Activated CD4-positive, alpha-beta T cell treated with anti-CD3 and anti-CD28 coated beads, Interleukin-2, amount 10 ng/mL, durations not matched to agents 7 days and 5 days (primary cell): ENCODE data around the gene RPL37. TPM values are rescaled to one million over a fixed set of nuclear protein-coding genes. Genes with fewer than 3 reads are reported as not detected.

Source experiments
- CTCF ChIA-PET: fragments of 350-600 bp; sonication (Branson Sonifier 250); formaldehyde crosslinking; loops from one replicate; lab custom pipeline; 2021; ENCODE audit warnings: antibody characterized with exemption; lab: Charles Lee
- POLR2A ChIA-PET: fragments of 350-600 bp; sonication (Branson Sonifier 250); formaldehyde crosslinking; loops from one replicate; lab custom pipeline; 2021; ENCODE audit warnings: antibody characterized with exemption; lab: Charles Lee
- DNase-seq: peaks from one replicate; pipeline ENCODE4 v3.0.0-alpha.2; 2020
- H3K27ac Mint-ChIP-seq: one replicate; pipeline ENCODE4 v1.8.0; 2021; ENCODE audit warnings: mild to moderate bottlenecking, moderate library complexity, mixed read lengths
- H3K27me3 Mint-ChIP-seq: one replicate; pipeline ENCODE4 v1.8.0; 2021; ENCODE audit warnings: mixed read lengths
- H3K36me3 Mint-ChIP-seq: one replicate; pipeline ENCODE4 v1.8.0; 2021; ENCODE audit warnings: low read depth, mixed read lengths
- H3K4me1 Mint-ChIP-seq: one replicate; pipeline ENCODE4 v1.8.0; 2021; ENCODE audit warnings: mixed read lengths
- H3K4me3 Mint-ChIP-seq: one replicate; pipeline ENCODE4 v1.8.0; 2021; ENCODE audit warnings: mild to moderate bottlenecking, moderate library complexity, mixed read lengths
- H3K9me3 Mint-ChIP-seq: one replicate; pipeline ENCODE4 v1.8.0; 2021; ENCODE audit warnings: mixed read lengths
- total RNA-seq, 2 experiments: library from RNA; stranded (reverse); gene quantifications; one replicate each; pipeline ENCODE4 v1.2.3, GENCODE V29; 2021

The RPL37 gene
- total RNA-seq, 2 experiments from 2014 or later: 1,565 to 1,761 TPM

GRCh38 chr5:40860711-40861110 is 25.7 kb upstream of the RPL37 start:
- CTCF ChIA-PET: no interaction called here
- Mint-ChIP-seq H3K27me3 (no peaks in the 10 kb centered on the region), H3K27ac (no peak overlapping the region), H3K4me1 (no peaks in the 10 kb centered on the region), H3K9me3 (peaks cover 11% of the 10 kb centered on the region), H3K36me3 (no peaks in the 10 kb centered on the region), H3K4me3 (no peak overlapping the region)
- no peak for DNase-seq
- POLR2A ChIA-PET: no interaction called here

- no peak for DNase-seq
- H3K9me3 Mint-ChIP-seq: no peaks in the 10 kb centered on the region
- ChIA-PET CTCF (no interaction called here), POLR2A (no interaction called here)
- peaks cover 13% of the 10 kb centered on the region for H3K36me3 Mint-ChIP-seq
- no peaks in the 10 kb centered on the region for H3K4me1 Mint-ChIP-seq
- no peak overlapping the region for H3K27ac Mint-ChIP-seq
- no peaks in the 10 kb centered on the region for H3K27me3 Mint-ChIP-seq
- no peak overlapping the region for H3K4me3 Mint-ChIP-seq
Observed at GRCh38 chr5:40853632-40854192, 18.7 kb upstream of the RPL37 start.

GRCh38 chr5:40847525-40847924 is 12.5 kb upstream of the RPL37 start:
- H3K36me3 Mint-ChIP-seq: peaks cover 18% of the 10 kb centered on the region
- POLR2A ChIA-PET: no interaction called here
- peaks cover 6% of the 10 kb centered on the region for H3K27me3 Mint-ChIP-seq
- no peak for DNase-seq
- H3K4me3 Mint-ChIP-seq: no peak overlapping the region
- H3K27ac Mint-ChIP-seq: no peak overlapping the region
- CTCF ChIA-PET: no interaction called here
- H3K4me1 Mint-ChIP-seq: no peaks in the 10 kb centered on the region
- H3K9me3 Mint-ChIP-seq: no peaks in the 10 kb centered on the region

- H3K27me3 Mint-ChIP-seq: peaks cover 6% of the 10 kb centered on the region
- H3K4me1 Mint-ChIP-seq: peaks cover 6% of the 10 kb centered on the region
- ChIA-PET POLR2A (no interaction called here), CTCF (no interaction called here)
- H3K4me3 Mint-ChIP-seq: no peak overlapping the region
- H3K27ac Mint-ChIP-seq: no peak overlapping the region
- no peaks in the 10 kb centered on the region for H3K9me3 Mint-ChIP-seq
- H3K36me3 Mint-ChIP-seq: peaks cover 20% of the 10 kb centered on the region
- no peak for DNase-seq
Observed at GRCh38 chr5:40846371-40846770, 11.3 kb upstream of the RPL37 start.

GRCh38 chr5:40844565-40844964 is 9.5 kb upstream of the RPL37 start:
- Mint-ChIP-seq H3K9me3 (no peaks in the 10 kb centered on the region), H3K36me3 (peaks cover 19% of the 10 kb centered on the region), H3K4me3 (no peak overlapping the region), H3K27ac (no peak overlapping the region), H3K4me1 (peaks cover 16% of the 10 kb centered on the region), H3K27me3 (peaks cover 6% of the 10 kb centered on the region)
- DNase-seq: no peak
- CTCF ChIA-PET: no interaction called here
- POLR2A ChIA-PET: no interaction called here

GRCh38 chr5:40842351-40842750 is 7.3 kb upstream of the RPL37 start:
- Mint-ChIP-seq H3K27me3 (peaks cover 6% of the 10 kb centered on the region), H3K4me1 (peaks cover 25% of the 10 kb centered on the region), H3K4me3 (peak overlapping the region; percentile 82), H3K36me3 (peaks cover 15% of the 10 kb centered on the region), H3K9me3 (peaks cover 2% of the 10 kb centered on the region), H3K27ac (no peak overlapping the region)
- ChIA-PET POLR2A (no interaction called here), CTCF (interaction anchor here (1.5 kb wide), 1 partner anchor 10 kb away, joined by 3 read pairs; no protein-coding TSS in a partner anchor)
- no peak for DNase-seq

GRCh38 chr5:40841068-40841805 is 6.2 kb upstream of the RPL37 start, which contains the start of gene CARD6:
TSS of gene CARD6 (plus strand) at chr5:40841367. CDS start at chr5:40841383, 16 bp downstream.
- ChIA-PET CTCF (interaction anchor here (0.5 to 1.0 kb wide), 4 partner anchors 10 to 45 kb away, joined by 3 read pairs; no protein-coding TSS in a partner anchor), POLR2A (no interaction called here)
- peak; percentile 22 for DNase-seq
- H3K27ac Mint-ChIP-seq: peak within 1 kb of the TSS; percentile 96
- peaks cover 2% of the 10 kb centered on the region for H3K9me3 Mint-ChIP-seq
- peaks cover 15% of the 10 kb centered on the region for H3K36me3 Mint-ChIP-seq
- H3K27me3 Mint-ChIP-seq: peaks cover 6% of the 10 kb centered on the region
- H3K4me3 Mint-ChIP-seq: peak within 1 kb of the TSS; percentile 82
- peaks cover 32% of the 10 kb centered on the region for H3K4me1 Mint-ChIP-seq

GRCh38 chr5:40838086-40838485 is 3.1 kb upstream of the RPL37 start:
- Mint-ChIP-seq H3K27me3 (peaks cover under 1% of the 10 kb centered on the region), H3K36me3 (peaks cover 22% of the 10 kb centered on the region), H3K4me3 (no peak overlapping the region), H3K9me3 (peaks cover 2% of the 10 kb centered on the region), H3K4me1 (peaks cover 52% of the 10 kb centered on the region), H3K27ac (peak overlapping the region; percentile 46)
- POLR2A ChIA-PET: no interaction called here
- CTCF ChIA-PET: no interaction called here
- DNase-seq: no peak

GRCh38 chr5:40834391-40834848 is 602 bp downstream of the RPL37 start:
- Mint-ChIP-seq H3K4me1 (peaks cover 66% of the 10 kb centered on the region), H3K4me3 (peak overlapping the region; percentile 94), H3K27ac (peak overlapping the region; percentile 94), H3K9me3 (peaks cover 2% of the 10 kb centered on the region), H3K36me3 (peaks cover 51% of the 10 kb centered on the region), H3K27me3 (no peaks in the 10 kb centered on the region)
- ChIA-PET POLR2A (interaction anchor here (0.6 kb wide), 1 partner anchor 24 kb away, joined by 3 read pairs; no protein-coding TSS in a partner anchor), CTCF (interaction anchor here (0.9 kb wide), 1 partner anchor 36 kb away, joined by 4 read pairs; the partner anchor contains the start of gene PRKAA1)
- peak; percentile 67 for DNase-seq

- no peak for DNase-seq
- H3K36me3 Mint-ChIP-seq: peaks cover 58% of the 10 kb centered on the region
- peaks cover 2% of the 10 kb centered on the region for H3K9me3 Mint-ChIP-seq
- peaks cover 70% of the 10 kb centered on the region for H3K4me1 Mint-ChIP-seq
- ChIA-PET POLR2A (no interaction called here), CTCF (interaction anchor here (0.5 to 0.9 kb wide), 2 partner anchors 36 to 120 kb away, joined by 3 to 4 read pairs; partner anchors contain the start of gene PRKAA1)
- peak overlapping the region; percentile 94 for H3K27ac Mint-ChIP-seq
- peak overlapping the region; percentile 94 for H3K4me3 Mint-ChIP-seq
- no peaks in the 10 kb centered on the region for H3K27me3 Mint-ChIP-seq
Observed at GRCh38 chr5:40833712-40834229, 1.3 kb downstream of the RPL37 start.

- no peaks in the 10 kb centered on the region for H3K27me3 Mint-ChIP-seq
- H3K36me3 Mint-ChIP-seq: peaks cover 72% of the 10 kb centered on the region
- H3K4me1 Mint-ChIP-seq: peaks cover 65% of the 10 kb centered on the region
- peak overlapping the region; percentile 94 for H3K27ac Mint-ChIP-seq
- DNase-seq: no peak
- CTCF ChIA-PET: interaction anchor here (1.1 to 2.5 kb wide), 5 partner anchors 9 to 422 kb away, joined by 3 to 9 read pairs (median 3); partner anchors contain the start of genes CARD6 and PRKAA1
- POLR2A ChIA-PET: no interaction called here
- peak overlapping the region; percentile 94 for H3K4me3 Mint-ChIP-seq
- H3K9me3 Mint-ChIP-seq: no peaks in the 10 kb centered on the region
Observed at GRCh38 chr5:40832345-40832744, 2.7 kb downstream of the RPL37 start.

GRCh38 chr5:40831346-40832210 is 3.4 kb downstream of the RPL37 start:
- ChIA-PET CTCF (interaction anchor here (1.5 to 2.5 kb wide), 3 partner anchors 10 to 33 kb away, joined by 3 to 9 read pairs (median 5); partner anchors contain the start of genes CARD6 and PRKAA1), POLR2A (no interaction called here)
- no peaks in the 10 kb centered on the region for H3K27me3 Mint-ChIP-seq
- peak overlapping the region; percentile 44 for H3K27ac Mint-ChIP-seq
- H3K9me3 Mint-ChIP-seq: no peaks in the 10 kb centered on the region
- peaks cover 78% of the 10 kb centered on the region for H3K36me3 Mint-ChIP-seq
- DNase-seq: no peak
- H3K4me3 Mint-ChIP-seq: peak overlapping the region; percentile 94
- peaks cover 62% of the 10 kb centered on the region for H3K4me1 Mint-ChIP-seq
